CD4-positive, alpha-beta memory T cell (primary cell): ENCODE data around the gene VTA1. TPM values are rescaled to one million over a fixed set of nuclear protein-coding genes. Genes with fewer than 3 reads are reported as not detected.
A peak's percentile ranks its signal among the peaks of the same experiment; 100 is the strongest.
"Not testable (repeated sequence)": the region's sequence is repeated elsewhere in the genome, so short reads cannot be mapped to it uniquely, and the experiment has no call there.

ENCODE experiments used
- CTCF ChIA-PET: fragments of 350-600 bp; sonication (Branson Sonifier 250); formaldehyde crosslinking; loops from one replicate; lab custom pipeline; 2021; ENCODE audit warnings: inconsistent platforms; ENCODE audit not compliant: partially characterized antibody; lab: Charles Lee
- POLR2A ChIA-PET: fragments of 350-600 bp; sonication (Branson Sonifier 250); formaldehyde crosslinking; loops from one replicate; lab custom pipeline; 2021; ENCODE audit not compliant: partially characterized antibody; lab: Charles Lee
- DNase-seq, 5 donors: peaks; one replicate each; pipeline versions ENCODE4 v3.0.0 to v3.0.0-alpha.2; 2020 to 2022; ENCODE audit warnings: mixed read lengths in 1 of 5
- H3K27ac ChIP-seq: one replicate; pipeline ENCODE4 v1.7.0; 2013; ENCODE audit warnings: low read depth, low read length
- H3K27me3 ChIP-seq: 2 replicates; pipeline ENCODE4 v1.7.0; 2013; ENCODE audit warnings: mild to moderate bottlenecking, low read length, moderate library complexity; ENCODE audit not compliant: insufficient read depth
- H3K36me3 ChIP-seq: 2 replicates; pipeline ENCODE4 v1.7.0; 2013; ENCODE audit warnings: mild to moderate bottlenecking, low read length, moderate library complexity; ENCODE audit not compliant: insufficient read depth
- H3K4me1 ChIP-seq: 2 replicates; pipeline ENCODE4 v1.7.0; 2013; ENCODE audit warnings: mild to moderate bottlenecking, low read length, moderate library complexity; ENCODE audit not compliant: insufficient read depth
- H3K4me3 ChIP-seq, 2 donors: one replicate each; pipeline ENCODE4 v1.7.0; 2013; ENCODE audit warnings: low read length in 2 of 2, mild to moderate bottlenecking in 1 of 2
- H3K9me3 ChIP-seq, 2 donors: one replicate each; pipeline ENCODE4 v1.7.0; 2013; ENCODE audit warnings: low read length in 2 of 2, control low read depth in 1 of 2; ENCODE audit not compliant: control insufficient read depth in 1 of 2
- H3K27ac Mint-ChIP-seq, 7 donors: one replicate each; pipeline ENCODE4 v1.8.0; 2020 to 2021; ENCODE audit warnings: mixed read lengths in 7 of 7, mild to moderate bottlenecking in 6 of 7, inconsistent platforms in 3 of 7, moderate library complexity in 3 of 7
- H3K27me3 Mint-ChIP-seq, 2 donors: one replicate each; pipeline ENCODE4 v1.8.0; 2020 to 2021; ENCODE audit warnings: mixed read lengths in 2 of 2
- H3K36me3 Mint-ChIP-seq, 2 donors: one replicate each; pipeline ENCODE4 v1.8.0; 2020 to 2021; ENCODE audit warnings: mixed read lengths in 2 of 2, inconsistent platforms in 1 of 2, mild to moderate bottlenecking in 1 of 2
- H3K4me1 Mint-ChIP-seq, 4 donors: one replicate each; pipeline ENCODE4 v1.8.0; 2020 to 2021; ENCODE audit warnings: mixed read lengths in 4 of 4, mild to moderate bottlenecking in 1 of 4
- H3K4me3 Mint-ChIP-seq, 8 donors: one replicate each; pipeline ENCODE4 v1.8.0; 2020 to 2021; ENCODE audit warnings: mixed read lengths in 8 of 8, mild to moderate bottlenecking in 7 of 8, moderate library complexity in 6 of 8, inconsistent platforms in 3 of 8
- H3K9me3 Mint-ChIP-seq, 8 donors: one replicate each; pipeline ENCODE4 v1.8.0; 2020 to 2021; ENCODE audit warnings: mixed read lengths in 8 of 8, mild to moderate bottlenecking in 5 of 8, inconsistent platforms in 3 of 8, moderate library complexity in 1 of 8
- intact Hi-C: fragments of 100-400 bp; cut with micrococcal nuclease; formaldehyde crosslinking; loops from one replicate; pipeline ENCODE4 v1.15.1; 2023
- polyA plus RNA-seq, 2 donors: library from polyadenylated mRNA; unstranded; fragments of 300-500 nt; fragmentation: Illumina TruSeq; gene quantifications; one replicate each; pipeline ENCODE4 v1.2.3, GENCODE V29; 2021
- total RNA-seq, 2 experiments: library from RNA; stranded (reverse); gene quantifications; one replicate each; pipeline ENCODE4 v1.2.3, GENCODE V29; 2021

Gene VTA1
- total and polyA plus RNA-seq, 4 experiments from 2014 or later: 31.2 to 79.7 (median 42.8) TPM

- no peak overlapping the region for H3K4me3 ChIP-seq
- H3K36me3 ChIP-seq: peaks cover 14% of the 10 kb centered on the region
- H3K9me3 ChIP-seq: peaks cover 0 to 3% of the 10 kb centered on the region in 2 donors
- POLR2A ChIA-PET: no interaction called here
- Mint-ChIP-seq H3K9me3 (peaks cover 0 to 13% (median 11%) of the 10 kb centered on the region in 8 donors), H3K4me1 (peaks cover 9 to 24% (median 18%) of the 10 kb centered on the region in 4 donors), H3K27me3 (no peaks in the 10 kb centered on the region), H3K4me3 (no peak overlapping the region), H3K36me3 (peaks cover 40 to 45% of the 10 kb centered on the region in 2 donors), H3K27ac (peak overlapping the region in 1 of 7 donors; percentile 5)
- H3K27ac ChIP-seq: no peak overlapping the region
- H3K4me1 ChIP-seq: no peaks in the 10 kb centered on the region
- intact Hi-C loops: no loop called here
- CTCF ChIA-PET: interaction anchor here (1.0 to 1.2 kb wide), 2 partner anchors 26 kb away, joined by 3 to 4 read pairs; no protein-coding TSS in a partner anchor
- DNase-seq: no peak
- H3K27me3 ChIP-seq: no peaks in the 10 kb centered on the region
Measured at GRCh38 chr6:142182004-142182403, 34.9 kb downstream of the VTA1 start.

- Histone ChIP-seq H3K9me3 (no peaks in the 10 kb centered on the region), H3K27me3 (no peaks in the 10 kb centered on the region), H3K4me1 (no peaks in the 10 kb centered on the region), H3K27ac (no peak overlapping the region), H3K36me3 (peaks cover 4% of the 10 kb centered on the region), H3K4me3 (no peak overlapping the region)
- ChIA-PET CTCF (interaction anchor here (1.0 to 1.2 kb wide), 2 partner anchors 24 to 27 kb away, joined by 3 to 4 read pairs; no protein-coding TSS in a partner anchor), POLR2A (no interaction called here)
- intact Hi-C loops: no loop called here
- DNase-seq: no peak
- Mint-ChIP-seq H3K4me3 (no peak overlapping the region), H3K4me1 (peaks cover 9 to 24% (median 18%) of the 10 kb centered on the region in 4 donors), H3K9me3 (peaks cover 0 to 1% (median under 1%) of the 10 kb centered on the region in 8 donors), H3K36me3 (peaks cover 31 to 32% of the 10 kb centered on the region in 2 donors), H3K27ac (no peak overlapping the region), H3K27me3 (no peaks in the 10 kb centered on the region)
Measured at GRCh38 chr6:142183351-142183750, 36.3 kb downstream of the VTA1 start.

- H3K36me3 ChIP-seq: peaks cover 4% of the 10 kb centered on the region
- H3K4me3 Mint-ChIP-seq: no peak overlapping the region
- no peaks in the 10 kb centered on the region for H3K4me1 ChIP-seq
- H3K27ac Mint-ChIP-seq: no peak overlapping the region
- DNase-seq: no peak
- H3K9me3 Mint-ChIP-seq: peaks cover 0 to 1% (median 0%) of the 10 kb centered on the region in 8 donors
- ChIA-PET CTCF (no interaction called here), POLR2A (no interaction called here)
- no peaks in the 10 kb centered on the region for H3K27me3 ChIP-seq
- no peak overlapping the region for H3K27ac ChIP-seq
- no peaks in the 10 kb centered on the region for H3K9me3 ChIP-seq
- H3K36me3 Mint-ChIP-seq: peaks cover 27 to 31% of the 10 kb centered on the region in 2 donors
- H3K4me3 ChIP-seq: no peak overlapping the region
- no peaks in the 10 kb centered on the region for H3K27me3 Mint-ChIP-seq
- peaks cover 9 to 24% (median 18%) of the 10 kb centered on the region in 4 donors for H3K4me1 Mint-ChIP-seq
- intact Hi-C loops: no loop called here
Measured at GRCh38 chr6:142184307-142184706, 37.2 kb downstream of the VTA1 start.

GRCh38 chr6:142185641-142186040, 38.6 kb downstream of the VTA1 start:
- Mint-ChIP-seq H3K27ac (peak overlapping the region in 1 of 7 donors; percentile 4), H3K9me3 (peaks cover 0 to 1% (median 0%) of the 10 kb centered on the region in 8 donors), H3K27me3 (no peaks in the 10 kb centered on the region), H3K4me3 (no peak overlapping the region), H3K36me3 (peaks cover 24 to 29% of the 10 kb centered on the region in 2 donors), H3K4me1 (peaks cover 6 to 22% (median 17%) of the 10 kb centered on the region in 4 donors)
- intact Hi-C loops: no loop called here
- CTCF ChIA-PET: interaction anchor here (2.2 kb wide), 1 partner anchor 22 kb away, joined by 6 read pairs; no protein-coding TSS in a partner anchor
- no peak overlapping the region for H3K27ac ChIP-seq
- POLR2A ChIA-PET: no interaction called here
- H3K4me1 ChIP-seq: no peaks in the 10 kb centered on the region
- no peaks in the 10 kb centered on the region for H3K9me3 ChIP-seq
- no peak for DNase-seq
- H3K27me3 ChIP-seq: no peaks in the 10 kb centered on the region
- H3K4me3 ChIP-seq: no peak overlapping the region
- H3K36me3 ChIP-seq: peaks cover under 1% of the 10 kb centered on the region

- intact Hi-C loops: no loop called here
- Histone ChIP-seq H3K4me1 (no peaks in the 10 kb centered on the region), H3K9me3 (no peaks in the 10 kb centered on the region), H3K27me3 (no peaks in the 10 kb centered on the region), H3K4me3 (no peak overlapping the region), H3K36me3 (no peaks in the 10 kb centered on the region), H3K27ac (no peak overlapping the region)
- peak overlapping the region in 3 of 7 donors; percentile 10 to 73 (median 56) for H3K27ac Mint-ChIP-seq
- peaks cover 0 to 1% (median 0%) of the 10 kb centered on the region in 8 donors for H3K9me3 Mint-ChIP-seq
- H3K36me3 Mint-ChIP-seq: peaks cover 17 to 29% of the 10 kb centered on the region in 2 donors
- peaks cover 0 to 21% (median 15%) of the 10 kb centered on the region in 4 donors for H3K4me1 Mint-ChIP-seq
- H3K27me3 Mint-ChIP-seq: no peaks in the 10 kb centered on the region
- ChIA-PET CTCF (interaction anchor here (1.7 to 2.2 kb wide), 2 partner anchors 21 to 30 kb away, joined by 4 to 6 read pairs; no protein-coding TSS in a partner anchor), POLR2A (no interaction called here)
- H3K4me3 Mint-ChIP-seq: no peak overlapping the region
- no peak for DNase-seq
Measured at GRCh38 chr6:142187209-142187608, 40.1 kb downstream of the VTA1 start.

GRCh38 chr6:142188341-142188740, 41.3 kb downstream of the VTA1 start:
- H3K36me3 ChIP-seq, H3K9me3 ChIP-seq, H3K27me3 Mint-ChIP-seq, intact Hi-C loops, H3K9me3 Mint-ChIP-seq, H3K27ac Mint-ChIP-seq, H3K4me3 Mint-ChIP-seq, H3K4me1 ChIP-seq, H3K4me3 ChIP-seq, H3K27me3 ChIP-seq, H3K27ac ChIP-seq, POLR2A ChIA-PET: not testable (repeated sequence)
- Mint-ChIP-seq H3K4me1 (peaks cover 9 to 25% (median 16%) of the 10 kb centered on the region in 4 donors), H3K36me3 (peaks cover 11 to 27% of the 10 kb centered on the region in 2 donors)
- DNase-seq: peak in 2 of 5 donors; percentile 1
- CTCF ChIA-PET: interaction anchor here (0.7 to 1.7 kb wide), 4 partner anchors 17 to 1199 kb away, joined by 3 to 5 read pairs (median 4); no protein-coding TSS in a partner anchor

- H3K27ac Mint-ChIP-seq: peak overlapping the region in 1 of 7 donors; percentile 9
- peaks cover 15 to 32% (median 21%) of the 10 kb centered on the region in 4 donors for H3K4me1 Mint-ChIP-seq
- no peak overlapping the region for H3K4me3 ChIP-seq
- CTCF ChIA-PET: interaction anchor here (0.9 to 1.6 kb wide), 2 partner anchors 16 to 19 kb away, joined by 3 to 5 read pairs; no protein-coding TSS in a partner anchor
- no peak overlapping the region for H3K4me3 Mint-ChIP-seq
- peaks cover 0 to 1% (median 0%) of the 10 kb centered on the region in 8 donors for H3K9me3 Mint-ChIP-seq
- no peak for DNase-seq
- peaks cover 4% of the 10 kb centered on the region for H3K4me1 ChIP-seq
- H3K27me3 ChIP-seq: no peaks in the 10 kb centered on the region
- peaks cover 11 to 32% of the 10 kb centered on the region in 2 donors for H3K36me3 Mint-ChIP-seq
- H3K9me3 ChIP-seq: no peaks in the 10 kb centered on the region
- H3K27ac ChIP-seq: no peak overlapping the region
- H3K27me3 Mint-ChIP-seq: no peaks in the 10 kb centered on the region
- intact Hi-C loops: no loop called here
- POLR2A ChIA-PET: no interaction called here
- H3K36me3 ChIP-seq: no peaks in the 10 kb centered on the region
Measured at GRCh38 chr6:142189057-142189456, 42.0 kb downstream of the VTA1 start.
